ENCODE data around the gene GLCE. TPM values are rescaled to one million over a fixed set of nuclear protein-coding genes. Genes with fewer than 3 reads are reported as not detected.
A peak's percentile ranks its signal among the peaks of the same experiment; 100 is the strongest.
"Not testable (repeated sequence)": the region's sequence is repeated elsewhere in the genome, so short reads cannot be mapped to it uniquely, and the experiment has no call there.

The GLCE gene
- polyA plus RNA-seq, 1 donor = 51.8 TPM

GRCh38 chr15:69133862-69134519 is 26.4 kb upstream of the GLCE start:
- DNase-seq = no peak

- DNase-seq = no peak
Observed at GRCh38 chr15:69134791-69135190, 25.6 kb upstream of the GLCE start.

GRCh38 chr15:69135499-69135898 is 24.9 kb upstream of the GLCE start:
- no peak for DNase-seq

- DNase-seq = no peak
Observed at GRCh38 chr15:69138963-69139362, 21.5 kb upstream of the GLCE start.

GRCh38 chr15:69140306-69140705 is 20.1 kb upstream of the GLCE start:
- DNase-seq = no peak

GRCh38 chr15:69141286-69141701 is 19.1 kb upstream of the GLCE start:
- no peak for DNase-seq

- no peak for DNase-seq
Observed at GRCh38 chr15:69141833-69142232, 18.6 kb upstream of the GLCE start.

- DNase-seq = no peak
Observed at GRCh38 chr15:69143756-69144436, 16.5 kb upstream of the GLCE start.

GRCh38 chr15:69144530-69144929 is 15.9 kb upstream of the GLCE start:
- DNase-seq = no peak

- no peak for DNase-seq
Observed at GRCh38 chr15:69145149-69145693, 15.2 kb upstream of the GLCE start.

GRCh38 chr15:69145694-69146492 is 14.5 kb upstream of the GLCE start:
- peak; percentile 65 for DNase-seq

- no peak for DNase-seq
Observed at GRCh38 chr15:69146724-69147435, 13.6 kb upstream of the GLCE start.

- no peak for DNase-seq
Observed at GRCh38 chr15:69148465-69148864, 12.0 kb upstream of the GLCE start.

- no peak for DNase-seq
Observed at GRCh38 chr15:69149163-69149562, 11.3 kb upstream of the GLCE start.

GRCh38 chr15:69149803-69150202 is 10.6 kb upstream of the GLCE start:
- no peak for DNase-seq

- no peak for DNase-seq
Observed at GRCh38 chr15:69150336-69150735, 10.1 kb upstream of the GLCE start.

GRCh38 chr15:69150841-69151240 is 9.6 kb upstream of the GLCE start:
- no peak for DNase-seq

- no peak for DNase-seq
Observed at GRCh38 chr15:69153046-69153445, 7.4 kb upstream of the GLCE start.

- DNase-seq = not testable (repeated sequence)
Observed at GRCh38 chr15:69153587-69153986, 6.8 kb upstream of the GLCE start.

GRCh38 chr15:69154078-69154477 is 6.4 kb upstream of the GLCE start:
- no peak for DNase-seq

- no peak for DNase-seq
Observed at GRCh38 chr15:69154684-69155083, 5.8 kb upstream of the GLCE start.

GRCh38 chr15:69156736-69157381 is 3.6 kb upstream of the GLCE start:
- DNase-seq = no peak
